Stimulated activated CD8-positive, alpha-beta memory T cell treated with anti-CD3 and anti-CD28 coated beads, Interleukin-15, amount 100 ng/mL, for 4 hours (primary cell): Measurements from ENCODE around the gene AP1M1.

Experiments
- DNase-seq, 2 donors: peaks; one replicate each; pipeline ENCODE4 v3.0.0-alpha.2; 2020; ENCODE audit warnings: low read depth in 2 of 2

Gene AP1M1

DNA sequence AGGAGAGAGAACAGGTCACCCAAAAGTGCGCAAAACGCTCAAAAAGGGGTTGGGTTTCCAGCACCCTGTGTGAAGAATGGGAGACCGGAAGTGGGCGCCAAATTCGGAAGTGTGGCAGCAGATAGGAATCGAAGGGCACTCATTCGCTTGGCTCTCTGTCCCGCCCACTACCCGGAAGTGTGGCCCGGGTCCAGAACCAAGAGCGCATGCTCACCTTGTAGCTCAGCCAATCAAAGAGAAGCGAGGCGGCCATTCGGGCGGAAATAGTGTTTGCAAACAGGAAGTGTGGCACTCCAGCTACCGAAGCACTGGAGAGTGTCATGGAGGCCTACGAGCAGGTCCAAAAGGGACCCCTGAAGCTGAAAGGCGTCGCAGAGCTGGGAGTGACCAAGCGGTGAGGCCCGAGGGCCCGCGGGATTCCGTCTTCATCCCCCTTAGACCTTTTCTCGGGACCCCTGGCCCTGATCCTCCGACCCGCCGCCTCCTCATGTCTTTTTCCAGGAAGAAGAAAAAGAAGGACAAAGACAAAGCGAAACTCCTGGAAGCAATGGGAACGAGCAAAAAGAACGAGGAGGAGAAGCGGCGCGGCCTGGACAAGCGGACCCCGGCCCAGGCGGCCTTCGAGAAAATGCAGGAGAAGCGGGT, 12.5 kb upstream of the AP1M1 start, which contains the start of gene FAM32A:
TSS of gene FAM32A (plus strand) at position 288 of the 645 bp plus-strand sequence. CDS start at position 321, 33 bp downstream.
- peak; percentile 96 to 98 for DNase-seq

DNA sequence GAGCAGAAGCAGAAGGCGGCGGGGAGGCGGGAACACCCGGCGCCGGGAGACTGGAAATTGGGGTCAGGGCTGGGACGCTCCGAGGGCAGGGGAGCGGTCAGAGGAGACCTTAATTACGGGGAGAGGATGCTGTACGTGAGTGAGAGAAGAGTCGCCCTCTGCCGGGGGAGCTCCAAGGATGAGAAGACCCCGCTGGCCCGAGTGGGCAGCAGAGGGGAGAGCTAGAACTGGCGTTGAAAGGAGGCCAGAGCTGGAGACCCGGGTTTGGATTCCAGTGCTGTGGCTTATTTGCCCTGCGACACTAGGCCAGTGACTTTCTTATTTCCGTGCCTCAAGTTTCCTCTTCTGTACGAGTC, 12.0 kb upstream of the AP1M1 start:
- no peak for DNase-seq

DNA sequence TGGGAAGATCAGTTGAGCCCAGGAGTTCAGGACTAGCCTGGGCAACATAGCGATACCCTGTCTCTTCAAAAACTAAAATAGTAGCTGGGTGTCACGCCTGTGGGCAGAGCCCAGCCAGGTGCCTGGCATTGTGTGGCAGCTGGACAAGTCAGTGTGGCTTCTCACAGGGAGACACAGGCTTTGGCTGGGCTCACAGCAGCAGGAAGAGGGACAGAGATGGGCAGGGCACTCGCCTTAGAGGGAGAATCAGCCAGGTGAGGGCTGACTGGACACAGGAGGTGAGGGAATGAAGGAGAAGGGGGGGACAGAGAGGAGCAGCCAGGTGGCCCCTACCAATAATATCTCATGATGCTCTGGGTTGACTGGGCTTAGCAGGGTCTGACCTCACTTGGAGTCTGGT, 9.2 kb upstream of the AP1M1 start:
- no peak for DNase-seq

GRCh38 chr19:16190198-16190597, 7.5 kb upstream of the AP1M1 start:
- DNase-seq = no peak

GRCh38 chr19:16190736-16191135, 7.0 kb upstream of the AP1M1 start:
- no peak for DNase-seq

DNA sequence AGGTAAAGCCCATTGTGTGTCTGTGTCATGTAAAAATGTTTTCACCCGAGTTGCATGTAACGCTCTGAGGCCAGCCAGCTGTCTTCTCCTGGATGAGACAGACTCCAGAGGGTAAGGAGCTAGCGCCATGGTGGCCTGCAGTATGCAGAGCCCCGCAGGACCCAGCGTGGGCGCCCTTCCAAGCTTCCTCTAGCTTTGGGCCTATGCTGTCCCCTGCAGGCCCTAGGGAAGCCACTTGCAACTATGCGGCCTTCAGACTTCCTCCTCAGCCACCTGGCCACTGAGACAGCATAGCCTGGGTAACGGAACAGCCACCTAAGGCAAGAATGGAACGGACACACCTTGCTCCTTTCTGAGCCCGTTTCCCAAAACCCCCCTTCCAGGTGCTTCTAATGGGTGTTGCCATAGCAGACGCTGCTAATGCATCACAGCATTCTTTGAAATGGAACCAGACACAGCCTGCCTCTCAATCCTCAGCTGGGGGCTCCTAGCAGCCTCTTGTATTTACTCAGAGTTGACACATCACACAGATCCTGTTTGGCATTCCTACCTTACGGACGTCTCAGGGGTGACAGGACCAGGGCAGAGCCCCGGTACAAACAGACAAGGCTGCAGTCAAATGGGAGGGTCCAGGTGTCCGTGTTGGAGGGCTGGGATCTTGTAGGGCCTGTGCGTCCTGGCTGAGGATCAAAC, 6.3 kb upstream of the AP1M1 start:
- no peak for DNase-seq

GRCh38 chr19:16193466-16193865, 4.2 kb upstream of the AP1M1 start:
- DNase-seq = no peak

DNA sequence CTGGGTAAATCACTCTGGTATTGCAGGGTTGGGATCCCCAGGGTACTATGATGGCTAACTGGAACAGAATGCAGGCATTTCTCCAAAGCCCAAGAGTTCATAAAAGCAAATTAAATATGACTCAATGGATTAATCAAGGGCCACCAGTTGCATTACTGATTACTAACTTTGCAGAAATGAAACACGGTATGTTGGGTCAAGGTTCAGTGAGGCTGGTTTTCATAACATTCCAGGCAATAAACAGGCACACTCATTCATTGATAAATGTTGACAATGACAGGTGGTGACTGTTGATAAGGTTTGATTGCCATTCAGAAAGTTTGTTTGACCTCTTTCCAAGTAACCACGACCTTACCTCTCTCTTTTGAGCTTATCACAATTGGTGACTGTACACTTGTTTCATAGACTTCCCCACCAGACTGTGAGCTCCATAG, 506 bp upstream of the AP1M1 start:
- DNase-seq = no peak

DNA sequence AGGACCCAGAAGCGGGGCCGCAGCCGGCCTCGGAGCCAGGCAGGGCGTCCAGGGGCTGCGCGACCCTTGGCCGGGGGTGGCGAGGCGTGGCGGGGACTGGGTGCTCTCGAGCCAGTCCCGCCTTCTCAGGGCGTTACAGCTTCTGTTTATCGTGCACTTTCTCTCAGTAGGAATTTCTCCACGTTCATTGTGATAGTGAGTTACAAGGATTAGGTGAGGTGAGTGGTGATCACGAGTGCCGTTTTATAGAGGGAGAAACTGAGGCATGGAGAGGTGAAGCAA, 600 bp downstream of the AP1M1 start:
- DNase-seq = no peak

- DNase-seq = no peak
Observed at GRCh38 chr19:16199275-16199932, 1.7 kb downstream of the AP1M1 start.

GRCh38 chr19:16200038-16201010, 2.6 kb downstream of the AP1M1 start:
- DNase-seq = no peak

DNA sequence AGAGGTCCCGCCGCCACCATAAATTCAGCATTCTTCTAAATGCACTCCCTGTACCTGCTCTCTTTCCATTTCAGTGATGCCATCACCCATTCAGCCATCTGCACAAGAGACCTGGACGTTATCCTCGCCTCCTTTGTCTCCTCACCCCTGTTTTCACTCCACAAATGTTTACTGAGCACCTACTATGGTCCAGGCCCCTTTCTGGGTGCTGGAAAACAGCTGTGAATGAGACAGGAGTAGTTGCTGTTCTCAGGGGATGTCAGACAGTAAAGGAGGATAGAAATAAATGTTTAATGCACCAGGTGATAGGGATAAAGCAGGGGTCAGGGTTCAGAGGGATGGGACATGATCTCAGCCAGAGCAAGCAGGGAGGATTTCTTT, 3.3 kb downstream of the AP1M1 start:
- no peak for DNase-seq

DNA sequence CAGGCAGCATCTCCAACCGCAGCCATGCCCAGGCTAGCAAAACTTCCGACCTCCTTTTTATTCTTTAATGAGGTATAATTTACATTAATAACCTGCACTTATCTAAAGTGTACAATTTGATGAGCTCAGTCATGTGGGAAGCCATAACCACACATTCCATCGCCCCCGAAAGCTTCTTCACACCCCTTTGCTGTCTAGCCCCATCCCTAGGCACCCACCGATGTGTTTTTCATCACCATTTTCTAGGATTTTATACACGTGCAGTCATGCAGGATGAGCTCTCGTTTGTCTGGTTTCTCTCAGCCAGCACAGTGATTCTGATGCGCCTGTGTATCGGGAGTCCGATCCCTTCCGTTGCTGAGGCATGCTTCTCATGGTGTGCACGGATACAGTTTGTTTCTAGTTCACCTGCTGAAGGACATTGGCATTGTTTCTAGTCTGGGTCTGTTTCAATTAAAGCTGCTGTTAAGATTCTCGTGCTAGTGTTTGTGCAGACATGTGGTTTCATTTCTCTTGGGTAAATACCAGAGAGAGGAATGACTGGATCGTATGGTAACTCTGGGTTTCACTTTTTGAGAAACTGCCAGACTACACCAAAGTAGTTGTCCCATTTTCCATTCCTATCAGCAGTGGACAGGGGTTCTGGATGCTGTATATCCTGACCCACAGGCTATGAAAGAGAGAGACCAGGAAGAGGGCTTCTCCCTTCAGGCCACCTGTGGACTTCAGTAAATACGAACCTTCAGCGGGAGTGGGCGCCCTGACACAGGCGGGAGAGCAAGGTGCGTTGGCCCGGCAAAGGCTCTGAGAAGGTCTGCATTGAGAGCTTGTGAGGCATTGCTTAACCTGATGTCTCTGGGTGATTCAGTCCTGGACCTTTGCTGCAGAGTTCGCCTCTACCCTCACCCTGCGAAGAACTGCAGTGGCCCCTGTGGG, 4.9 kb downstream of the AP1M1 start:
- DNase-seq = no peak

GRCh38 chr19:16203256-16204004, 5.7 kb downstream of the AP1M1 start:
- no peak for DNase-seq

- DNase-seq = no peak
Observed at GRCh38 chr19:16204005-16204294, 6.2 kb downstream of the AP1M1 start.

DNA sequence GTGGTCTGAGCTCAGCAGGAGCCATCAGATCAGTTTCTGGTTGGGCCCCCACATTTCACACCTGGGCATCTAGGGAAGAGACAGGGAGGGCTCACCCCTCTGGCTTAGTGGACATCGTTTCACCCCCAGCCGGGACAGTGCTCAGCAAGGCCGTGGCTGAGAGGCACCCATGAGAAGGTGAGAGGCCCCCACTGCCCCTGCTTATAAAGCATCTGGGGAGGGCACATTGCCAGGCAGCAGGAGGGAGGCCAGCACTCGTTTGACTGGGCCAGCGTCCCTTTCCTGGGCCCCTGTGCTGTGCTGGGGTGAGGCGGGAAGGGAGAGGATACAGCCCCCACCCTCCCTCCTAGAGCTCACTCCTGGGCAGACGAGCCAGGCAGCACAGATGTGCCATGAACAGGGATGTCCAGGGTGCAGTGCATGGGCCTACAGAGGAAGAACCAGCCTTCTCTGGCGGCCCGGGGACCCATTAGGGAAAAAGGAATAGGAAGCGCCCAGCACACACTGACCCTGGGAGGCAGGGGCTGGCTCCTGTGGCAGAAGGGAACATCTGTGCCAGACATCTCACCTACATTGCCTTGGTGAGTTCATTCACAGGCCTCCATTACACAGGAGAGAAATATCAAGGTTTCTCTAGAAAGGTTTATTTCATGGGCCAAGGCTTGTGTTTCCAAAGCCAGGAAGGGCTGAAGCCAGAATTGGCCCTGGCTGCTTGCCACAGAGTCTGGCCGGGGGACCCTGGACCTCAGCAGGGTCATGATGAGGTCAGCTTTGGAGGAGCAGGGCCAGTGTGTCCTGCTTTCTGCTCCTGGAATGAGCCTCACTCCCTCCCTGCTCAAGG, 7.7 kb downstream of the AP1M1 start:
- no peak for DNase-seq

DNA sequence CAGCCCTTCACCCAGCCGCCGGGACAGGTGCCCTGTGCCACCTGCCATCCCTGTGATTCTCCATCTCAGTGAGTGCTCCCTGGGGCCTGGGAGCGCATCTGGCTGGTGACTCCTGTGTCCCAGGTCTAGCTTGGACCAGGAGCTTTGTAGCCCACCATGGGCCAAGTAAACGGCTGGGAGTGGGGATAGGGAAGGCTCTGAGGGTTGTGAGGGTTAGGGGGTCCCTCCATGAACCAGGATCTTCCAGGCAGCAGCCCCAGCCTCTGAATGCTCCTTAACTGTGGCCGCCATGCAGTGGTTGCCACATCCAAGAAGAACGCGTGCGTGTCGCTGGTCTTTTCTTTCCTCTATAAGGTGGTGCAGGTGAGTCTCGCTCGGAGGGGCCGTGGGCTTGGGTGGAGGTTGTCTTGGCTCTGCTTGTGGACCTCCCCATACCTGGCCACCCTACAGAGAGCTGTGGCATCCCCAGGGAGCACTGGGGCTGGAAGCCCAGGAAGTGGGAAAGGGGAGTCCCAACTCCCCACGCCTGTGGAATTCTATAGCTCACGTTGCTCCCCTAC, 8.4 kb downstream of the AP1M1 start:
- DNase-seq = no peak

- DNase-seq = no peak
Observed at GRCh38 chr19:16206637-16207036, 8.9 kb downstream of the AP1M1 start.

DNA sequence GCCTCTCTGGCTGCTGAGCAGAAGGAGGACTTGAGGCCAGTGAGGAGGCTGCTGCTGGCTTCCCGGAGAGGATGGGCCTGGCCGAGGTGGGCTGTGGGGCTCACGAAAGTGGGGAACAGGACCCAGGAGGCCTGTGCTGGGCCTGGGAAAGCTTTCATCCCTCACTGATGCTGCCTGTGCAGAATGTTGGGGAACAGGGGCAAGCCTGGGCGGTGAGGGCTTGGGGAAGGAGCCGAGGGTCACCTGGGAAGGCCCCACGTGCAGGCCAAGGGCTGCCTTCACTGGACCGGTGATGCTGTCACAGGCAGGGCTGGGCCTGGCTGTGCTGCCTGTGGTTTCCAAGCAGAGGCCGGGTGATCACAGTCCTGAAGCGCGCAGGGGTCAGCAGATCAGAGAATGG, 9.4 kb downstream of the AP1M1 start:
- DNase-seq = no peak
